ENCODE data around the gene LAMTOR4.
"Not testable (repeated sequence)": the region's sequence is repeated elsewhere in the genome, so short reads cannot be mapped to it uniquely, and the experiment has no call there.

The LAMTOR4 gene

DNA sequence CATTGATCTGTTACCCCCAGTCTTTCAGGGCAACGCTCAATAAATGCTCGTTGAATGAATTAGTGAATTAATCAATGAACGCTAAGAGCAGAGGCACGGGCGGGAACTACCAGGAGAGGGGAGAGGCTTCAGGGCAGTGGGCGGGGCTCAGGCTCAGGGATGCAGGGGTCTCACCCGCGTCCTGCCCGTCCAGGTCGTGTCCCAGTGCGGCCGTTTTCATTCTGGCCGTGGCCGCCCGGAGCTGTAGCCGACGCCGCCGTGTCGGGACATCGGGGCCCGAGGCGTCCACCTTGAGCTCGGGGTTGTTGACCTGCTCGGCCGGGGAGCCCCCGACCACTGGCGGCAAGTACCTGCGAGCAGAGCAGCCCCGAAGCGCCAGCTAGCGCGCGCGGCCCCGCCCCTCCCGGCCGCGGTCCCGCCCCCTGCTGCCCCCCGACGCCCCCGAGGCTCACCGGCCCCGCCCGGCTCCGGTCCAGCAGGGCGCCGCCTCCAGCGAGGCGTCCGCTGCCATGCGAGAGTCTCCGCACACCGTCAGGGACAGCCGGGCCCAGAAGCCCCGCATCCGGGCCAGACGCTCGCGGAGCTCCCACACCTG is 22.5 kb downstream of the LAMTOR4 start:
- DNase-seq (ENCODE audit: low spot score): no peak

- DNase-seq (ENCODE audit: low spot score): no peak
These were observed 23.1 kb downstream of the LAMTOR4 start for GRCh38 chr7:100171840-100172239.

GRCh38 chr7:100173806-100174495 is 25.2 kb downstream of the LAMTOR4 start:
- no peak for DNase-seq (ENCODE audit: low spot score)

- no peak for DNase-seq (ENCODE audit: low spot score)
These were observed 25.9 kb downstream of the LAMTOR4 start for GRCh38 chr7:100174582-100174981.

DNA sequence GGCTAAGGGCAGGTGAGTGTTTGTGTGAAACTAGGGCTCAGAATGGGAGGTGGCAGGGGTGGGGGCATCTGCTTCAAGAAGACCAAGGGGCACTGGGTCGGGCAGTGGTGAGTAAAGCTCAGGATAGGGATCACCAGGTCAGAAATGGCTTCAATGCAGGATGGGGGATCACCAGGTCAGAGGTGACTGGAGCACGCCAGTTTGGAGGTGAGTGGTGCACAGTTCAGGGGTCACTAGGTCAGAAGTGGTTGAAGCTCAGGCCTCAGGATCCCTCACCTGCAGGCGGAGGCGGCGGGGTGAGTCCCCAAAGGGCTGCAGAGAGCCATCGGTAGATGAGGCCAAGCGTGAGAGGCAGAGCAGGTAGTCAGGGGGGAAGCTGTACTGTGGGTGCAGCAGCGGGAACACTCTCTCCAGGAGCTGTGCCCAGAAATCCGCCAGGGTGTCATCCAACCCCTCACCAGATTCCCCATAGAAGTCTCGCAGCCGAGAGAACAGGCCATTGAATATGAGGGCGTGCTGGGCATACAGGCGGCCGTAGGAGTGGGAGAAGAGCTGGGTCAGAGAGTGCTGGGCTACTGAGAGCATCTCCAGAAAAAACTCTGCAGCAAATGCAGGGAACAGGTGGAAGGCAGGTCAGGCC is 26.7 kb downstream of the LAMTOR4 start:
- DNase-seq (ENCODE audit: low spot score): no peak

GRCh38 chr7:100176096-100177044 is 27.7 kb downstream of the LAMTOR4 start:
- no peak for DNase-seq (ENCODE audit: low spot score)

GRCh38 chr7:100177045-100178001 is 28.6 kb downstream of the LAMTOR4 start, which contains the start of the genes GPC2 and STAG3:
TSS of gene GPC2 (minus strand) at chr7:100177381. CDS start at chr7:100177199, 182 bp downstream.
TSS of gene STAG3 (plus strand) at chr7:100177918. CDS start at chr7:100180557, 2,639 bp downstream.
- DNase-seq (ENCODE audit: low spot score): peak; percentile 92

- not testable (repeated sequence) for DNase-seq (ENCODE audit: low spot score)
These were observed 31.4 kb downstream of the LAMTOR4 start for GRCh38 chr7:100180084-100180483.

GRCh38 chr7:100182616-100183015 is 33.9 kb downstream of the LAMTOR4 start:
- DNase-seq (ENCODE audit: low spot score): not testable (repeated sequence)

DNA sequence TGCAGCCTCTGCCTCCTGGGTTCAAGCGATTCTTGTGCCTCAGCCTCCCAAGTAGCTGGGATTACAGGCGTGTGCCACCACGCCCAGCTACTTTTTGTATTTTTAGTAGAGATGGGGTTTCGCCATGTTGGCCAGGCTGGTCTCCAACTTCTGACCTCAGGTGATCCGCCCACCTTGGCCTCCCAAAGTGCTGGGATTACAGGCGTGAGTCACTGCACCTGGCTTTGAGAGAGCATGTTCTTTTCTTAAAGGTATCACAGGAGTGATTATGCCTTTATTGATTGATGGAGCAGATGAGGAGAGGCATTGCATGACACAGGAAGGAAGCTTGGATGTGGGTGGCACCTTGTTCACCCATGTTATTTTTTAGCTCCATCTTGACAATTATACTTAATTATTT is 34.4 kb downstream of the LAMTOR4 start:
- DNase-seq (ENCODE audit: low spot score): not testable (repeated sequence)

- DNase-seq (ENCODE audit: low spot score): no peak
These were observed 37.0 kb downstream of the LAMTOR4 start for GRCh38 chr7:100185726-100186125.

- no peak for DNase-seq (ENCODE audit: low spot score)
These were observed 40.3 kb downstream of the LAMTOR4 start for GRCh38 chr7:100189061-100189460.

DNA sequence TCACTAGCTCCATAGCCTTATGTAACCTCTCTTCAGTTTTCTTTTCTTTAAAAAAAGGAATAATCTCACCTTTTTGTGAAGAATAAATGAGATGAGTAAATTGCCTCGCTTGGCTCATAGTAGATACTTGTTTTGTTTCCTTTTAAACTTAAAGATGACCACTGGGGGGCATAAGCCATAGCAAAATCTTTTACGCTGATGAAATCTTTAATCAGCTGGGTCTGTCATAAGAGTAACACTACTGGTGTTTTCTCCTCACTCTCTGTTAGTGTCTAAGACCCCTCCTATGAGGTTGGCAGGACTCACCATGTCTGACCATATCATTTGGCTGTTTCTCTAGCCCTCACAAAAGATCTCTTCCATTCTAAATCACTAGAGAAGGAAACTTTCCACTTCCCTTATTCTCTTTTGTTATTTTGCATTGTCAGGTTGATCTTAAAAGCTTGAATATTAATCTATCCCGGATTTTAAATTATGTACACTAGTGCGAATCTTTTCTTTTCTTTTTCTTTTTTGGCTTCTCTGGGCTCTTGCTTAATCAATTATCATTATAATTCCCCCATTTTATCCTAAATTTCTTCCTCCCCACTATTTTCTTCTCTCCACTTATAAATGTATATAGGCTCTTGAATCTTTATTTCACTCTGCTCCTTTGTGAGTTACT is 41.5 kb downstream of the LAMTOR4 start:
- DNase-seq (ENCODE audit: low spot score): peak; percentile 65

GRCh38 chr7:100191775-100192174 is 43.1 kb downstream of the LAMTOR4 start:
- DNase-seq (ENCODE audit: low spot score): no peak

DNA sequence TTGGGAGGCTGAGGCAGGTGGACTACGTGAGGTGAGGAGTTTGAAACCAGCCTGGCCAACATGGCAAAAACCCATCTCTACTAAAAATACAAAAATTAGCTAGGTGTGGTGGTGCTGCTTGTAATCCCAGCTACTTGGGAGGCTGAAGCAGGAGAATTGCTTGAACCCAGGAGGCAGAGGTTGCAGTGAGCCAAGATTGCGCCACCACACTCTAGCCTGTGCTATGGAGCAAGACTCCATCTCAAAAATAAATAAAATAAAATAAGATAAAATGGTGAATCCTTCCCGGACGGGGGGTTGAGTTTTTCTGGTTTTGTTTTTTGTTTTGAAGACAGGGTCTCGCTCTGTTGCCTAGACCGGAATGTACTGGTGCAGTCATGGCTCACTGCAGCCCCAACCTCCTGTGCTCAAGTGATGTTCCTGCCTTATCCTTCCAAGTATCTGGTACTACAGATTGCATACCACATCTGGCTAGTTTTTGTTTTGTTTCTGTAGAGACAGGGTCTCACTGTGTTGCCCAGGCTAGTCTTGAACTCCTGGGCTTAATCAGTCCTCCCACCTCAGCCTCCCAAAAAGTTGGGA is 43.7 kb downstream of the LAMTOR4 start:
- DNase-seq (ENCODE audit: low spot score): not testable (repeated sequence)

DNA sequence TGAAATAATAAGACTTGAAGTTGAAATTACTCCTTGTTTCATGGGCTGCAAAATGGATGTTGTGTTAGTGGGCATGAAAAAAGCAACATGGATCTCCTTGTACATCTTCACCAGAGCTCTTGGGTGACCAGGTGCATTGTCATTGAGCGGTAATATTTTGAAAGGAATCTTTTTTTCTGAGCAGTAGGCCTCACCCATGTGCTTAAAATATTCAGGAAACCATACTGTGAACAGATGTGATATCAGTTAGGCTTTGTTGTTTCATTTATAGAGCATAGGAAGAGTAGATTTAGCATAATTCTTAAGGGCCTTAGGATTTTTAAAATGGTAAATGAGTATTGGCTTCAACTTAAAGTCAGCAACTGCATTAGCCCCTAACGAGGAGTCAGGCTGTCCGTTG is 44.3 kb downstream of the LAMTOR4 start:
- DNase-seq (ENCODE audit: low spot score): no peak

DNA sequence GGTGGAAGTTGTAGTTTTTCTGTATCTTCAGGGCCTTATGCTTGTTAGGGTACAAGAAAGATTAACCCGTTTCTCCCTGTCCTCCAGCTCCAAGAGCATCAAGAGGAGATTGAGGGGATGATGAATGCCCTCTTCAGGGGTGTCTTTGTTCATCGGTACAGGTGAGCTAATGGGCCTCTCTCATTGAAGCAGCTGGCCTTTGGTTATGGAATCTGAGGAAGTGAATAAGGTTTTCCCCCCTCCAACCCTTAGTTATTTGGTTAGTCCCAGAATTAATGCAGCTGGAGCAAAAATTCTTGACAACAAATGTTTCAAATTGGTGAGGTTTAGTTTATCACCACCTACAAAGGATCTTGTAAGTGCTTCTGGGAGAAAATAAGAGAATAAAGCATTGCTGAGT is 46.5 kb downstream of the LAMTOR4 start:
- no peak for DNase-seq (ENCODE audit: low spot score)

GRCh38 chr7:100195901-100196322 is 47.2 kb downstream of the LAMTOR4 start:
- DNase-seq (ENCODE audit: low spot score): not testable (repeated sequence)

DNA sequence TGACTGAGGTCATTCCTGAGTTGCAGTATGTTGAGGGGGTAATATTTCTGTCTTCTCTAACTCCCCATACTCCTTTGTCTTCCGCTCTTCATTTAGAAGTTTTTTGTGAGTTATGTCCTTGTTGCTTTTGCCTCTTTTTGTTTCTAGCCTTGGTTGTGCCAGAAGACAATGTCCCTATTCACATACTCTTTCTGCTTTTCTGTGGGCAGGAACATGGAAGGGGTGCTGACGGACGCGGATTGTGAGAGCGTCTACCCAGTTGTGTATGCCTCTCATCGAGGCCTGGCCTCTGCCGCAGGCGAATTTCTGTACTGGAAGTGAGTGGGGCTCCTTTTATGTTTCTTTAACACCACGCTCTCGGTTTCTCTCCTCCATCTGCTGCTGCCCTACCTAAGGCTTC is 49.5 kb downstream of the LAMTOR4 start:
- peak; percentile 70 for DNase-seq (ENCODE audit: low spot score)

DNA sequence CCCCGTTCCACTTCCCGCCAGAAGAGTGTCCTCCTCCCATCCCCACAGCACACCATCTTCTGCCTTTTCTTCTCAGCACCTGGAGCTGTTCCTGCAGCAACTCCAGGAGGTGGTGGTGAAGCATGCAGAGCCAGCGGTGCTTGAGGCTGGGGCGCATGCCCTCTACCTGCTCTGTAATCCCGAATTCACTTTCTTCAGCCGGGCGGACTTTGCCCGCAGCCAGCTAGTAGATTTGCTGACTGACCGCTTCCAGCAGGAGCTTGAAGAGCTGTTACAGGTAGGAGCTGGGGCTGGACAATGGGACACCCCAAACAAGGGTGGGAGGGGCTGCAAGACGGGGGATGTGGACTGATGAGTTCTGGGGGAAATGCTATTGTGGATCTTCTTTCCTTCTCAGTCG is 52.0 kb downstream of the LAMTOR4 start:
- no peak for DNase-seq (ENCODE audit: low spot score)
